Progenitor cell of endocrine pancreas (in vitro differentiated cells): ENCODE data around the gene LRIG1. TPM values are rescaled to one million over a fixed set of nuclear protein-coding genes. Genes with fewer than 3 reads are reported as not detected.

Source experiments
- DNase-seq: peaks from one replicate; pipeline ENCODE4 v3.0.0; 2021; ENCODE audit warnings: low spot score; ENCODE audit not compliant: unreplicated experiment
- H3K27ac Mint-ChIP-seq: 2 replicates; pipeline ENCODE4 v1.8.0; 2021; ENCODE audit warnings: mild to moderate bottlenecking, moderate library complexity, mixed read lengths
- H3K27me3 Mint-ChIP-seq: 2 replicates; pipeline ENCODE4 v1.8.0; 2021; ENCODE audit warnings: mixed read lengths
- H3K36me3 Mint-ChIP-seq: 2 replicates; pipeline ENCODE4 v1.8.0; 2022; ENCODE audit warnings: mixed read lengths; ENCODE audit not compliant: insufficient read depth
- H3K4me1 Mint-ChIP-seq: 2 replicates; pipeline ENCODE4 v1.8.0; 2021; ENCODE audit warnings: low read depth, mixed read lengths
- H3K4me3 Mint-ChIP-seq: 2 replicates; pipeline ENCODE4 v1.8.0; 2021; ENCODE audit warnings: low read depth, mild to moderate bottlenecking, moderate library complexity, mixed read lengths
- H3K9me3 Mint-ChIP-seq: 2 replicates; pipeline ENCODE4 v1.8.0; 2021; ENCODE audit warnings: low read depth, mixed read lengths
- CTCF ChIP-seq: fragments of 200-600 bp; sonication (generic); IDR thresholded peaks from one replicate; pipeline ENCODE4 v1.5.0; 2021; ENCODE audit warnings: antibody characterized with exemption, mild to moderate bottlenecking; ENCODE audit not compliant: unreplicated experiment
- total RNA-seq: library from RNA; stranded (reverse); gene quantifications from 2 replicates; pipeline ENCODE4 v1.2.1, GENCODE V29; 2021

The LRIG1 gene
- total RNA-seq, 1 donor from 2014 or later: 31.4 TPM

- peaks cover 2% of the 10 kb centered on the region for H3K36me3 Mint-ChIP-seq
- TF ChIP-seq CTCF: no peak
- no peak overlapping the region for H3K4me3 Mint-ChIP-seq
- DNase-seq: no peak
- H3K4me1 Mint-ChIP-seq: peaks cover 4% of the 10 kb centered on the region
- H3K27ac Mint-ChIP-seq: no peak overlapping the region
- no peaks in the 10 kb centered on the region for H3K27me3 Mint-ChIP-seq
- no peaks in the 10 kb centered on the region for H3K9me3 Mint-ChIP-seq
Measured at GRCh38 chr3:66367979-66368378, 132.8 kb downstream of the LRIG1 start.

GRCh38 chr3:66366747-66367146 lies 134.1 kb downstream of the LRIG1 start:
- Mint-ChIP-seq H3K27ac (no peak overlapping the region), H3K27me3 (no peaks in the 10 kb centered on the region), H3K4me1 (peaks cover 4% of the 10 kb centered on the region), H3K4me3 (no peak overlapping the region), H3K9me3 (no peaks in the 10 kb centered on the region), H3K36me3 (peaks cover 2% of the 10 kb centered on the region)
- TF ChIP-seq CTCF: no peak
- no peak for DNase-seq

GRCh38 chr3:66365080-66365479 lies 135.7 kb downstream of the LRIG1 start:
- H3K4me3 Mint-ChIP-seq: no peak overlapping the region
- no peaks in the 10 kb centered on the region for H3K27me3 Mint-ChIP-seq
- peaks cover 3% of the 10 kb centered on the region for H3K4me1 Mint-ChIP-seq
- H3K27ac Mint-ChIP-seq: peak overlapping the region; percentile 7
- no peaks in the 10 kb centered on the region for H3K36me3 Mint-ChIP-seq
- no peak for TF ChIP-seq CTCF
- no peak for DNase-seq
- no peaks in the 10 kb centered on the region for H3K9me3 Mint-ChIP-seq

- DNase-seq: no peak
- no peak overlapping the region for H3K4me3 Mint-ChIP-seq
- no peak overlapping the region for H3K27ac Mint-ChIP-seq
- no peaks in the 10 kb centered on the region for H3K9me3 Mint-ChIP-seq
- no peaks in the 10 kb centered on the region for H3K36me3 Mint-ChIP-seq
- no peak for TF ChIP-seq CTCF
- H3K4me1 Mint-ChIP-seq: peaks cover 2% of the 10 kb centered on the region
- no peaks in the 10 kb centered on the region for H3K27me3 Mint-ChIP-seq
Measured at GRCh38 chr3:66363148-66363547, 137.7 kb downstream of the LRIG1 start.

- Mint-ChIP-seq H3K27ac (no peak overlapping the region), H3K4me1 (peaks cover 2% of the 10 kb centered on the region), H3K9me3 (no peaks in the 10 kb centered on the region), H3K36me3 (no peaks in the 10 kb centered on the region), H3K27me3 (no peaks in the 10 kb centered on the region), H3K4me3 (no peak overlapping the region)
- DNase-seq: no peak
- TF ChIP-seq CTCF: no peak
Measured at GRCh38 chr3:66362541-66362941, 138.3 kb downstream of the LRIG1 start.

GRCh38 chr3:66361356-66361755 lies 139.5 kb downstream of the LRIG1 start:
- DNase-seq: no peak
- TF ChIP-seq CTCF: no peak
- H3K27me3 Mint-ChIP-seq: no peaks in the 10 kb centered on the region
- no peak overlapping the region for H3K4me3 Mint-ChIP-seq
- H3K9me3 Mint-ChIP-seq: no peaks in the 10 kb centered on the region
- no peaks in the 10 kb centered on the region for H3K4me1 Mint-ChIP-seq
- no peak overlapping the region for H3K27ac Mint-ChIP-seq
- no peaks in the 10 kb centered on the region for H3K36me3 Mint-ChIP-seq
